HEK293 (cell line): Measurements from ENCODE around the gene HLA-DMA.
A peak's percentile ranks its signal among the peaks of the same experiment; 100 is the strongest.

Experiments used
- IKZF3 ChIP-seq: fragments of 450-650 bp; IDR thresholded peaks from 2 replicates; pipeline ENCODE4 v1.5.0; 2018; ENCODE audit warnings: missing biosample characterization, mild to moderate bottlenecking, missing genetic modification characterization, moderate library complexity
- INSM2 ChIP-seq: fragments of 450-650 bp; formaldehyde crosslinking; IDR thresholded peaks from 2 replicates; pipeline ENCODE4 v1.5.1; 2016; ENCODE audit warnings: missing biosample characterization, missing genetic modification characterization
- MZF1 ChIP-seq: fragments of 450-650 bp; formaldehyde crosslinking; IDR thresholded peaks from 2 replicates; pipeline ENCODE4 v1.5.1; 2017; ENCODE audit warnings: missing biosample characterization, missing genetic modification characterization, borderline replicate concordance
- PATZ1 ChIP-seq: fragments of 450-650 bp; formaldehyde crosslinking; IDR thresholded peaks from 2 replicates; pipeline ENCODE4 v1.5.1; 2016; ENCODE audit warnings: missing biosample characterization, missing genetic modification characterization
- PRDM1 ChIP-seq: fragments of 450-650 bp; formaldehyde crosslinking; IDR thresholded peaks from 2 replicates; pipeline ENCODE4; 2016; ENCODE audit warnings: missing biosample characterization, missing genetic modification characterization
- PRDM10 ChIP-seq: fragments of 450-650 bp; formaldehyde crosslinking; IDR thresholded peaks from 2 replicates; pipeline ENCODE4 v1.5.1; 2016; ENCODE audit warnings: missing biosample characterization, missing genetic modification characterization
- TRIM28 ChIP-seq: IDR thresholded peaks from 2 replicates; pipeline ENCODE4 v1.6.1; 2011; ENCODE audit warnings: low read length, control low read depth, borderline replicate concordance
- ZBTB10 ChIP-seq: fragments of 450-650 bp; formaldehyde crosslinking; IDR thresholded peaks from 2 replicates; pipeline ENCODE4 v1.5.1; 2016; ENCODE audit warnings: missing biosample characterization, missing genetic modification characterization
- ZBTB17 ChIP-seq: fragments of 450-650 bp; formaldehyde crosslinking; IDR thresholded peaks from 2 replicates; pipeline ENCODE4 v1.5.1; 2016; ENCODE audit warnings: missing biosample characterization, missing genetic modification characterization
- ZBTB44 ChIP-seq: fragments of 450-650 bp; IDR thresholded peaks from 2 replicates; pipeline ENCODE4 v1.5.1; 2018; ENCODE audit warnings: missing biosample characterization, mild to moderate bottlenecking, missing genetic modification characterization
- ZNF169 ChIP-seq: fragments of 450-650 bp; formaldehyde crosslinking; IDR thresholded peaks from 2 replicates; pipeline ENCODE4 v1.5.1; 2016; ENCODE audit warnings: missing biosample characterization, missing genetic modification characterization
- ZNF335 ChIP-seq: fragments of 450-650 bp; formaldehyde crosslinking; conservative IDR thresholded peaks from 2 replicates; pipeline ENCODE4 v1.5.1; 2016; ENCODE audit warnings: missing biosample characterization, missing genetic modification characterization
- ZNF449 ChIP-seq: fragments of 450-650 bp; formaldehyde crosslinking; IDR thresholded peaks from 2 replicates; pipeline ENCODE4 v1.5.1; 2017; ENCODE audit warnings: missing biosample characterization, mild to moderate bottlenecking, missing genetic modification characterization, moderate library complexity
- ZNF501 ChIP-seq: fragments of 450-650 bp; formaldehyde crosslinking; IDR thresholded peaks from 2 replicates; pipeline ENCODE4 v1.5.1; 2016; ENCODE audit warnings: missing biosample characterization, missing genetic modification characterization
- ZNF514 ChIP-seq: fragments of 450-650 bp; formaldehyde crosslinking; IDR thresholded peaks from 2 replicates; pipeline ENCODE4 v1.5.1; 2016; ENCODE audit warnings: missing biosample characterization, missing genetic modification characterization
- ZNF521 ChIP-seq: fragments of 450-650 bp; formaldehyde crosslinking; IDR thresholded peaks from 2 replicates; pipeline ENCODE4 v1.5.1; 2017; ENCODE audit warnings: missing biosample characterization, mild to moderate bottlenecking, missing genetic modification characterization
- ZNF544 ChIP-seq: fragments of 450-650 bp; formaldehyde crosslinking; IDR thresholded peaks from 2 replicates; pipeline ENCODE4 v1.5.0; 2017; ENCODE audit warnings: missing biosample characterization, missing genetic modification characterization
- ZNF571 ChIP-seq: fragments of 450-650 bp; formaldehyde crosslinking; IDR thresholded peaks from 2 replicates; pipeline ENCODE4 v1.5.0; 2017; ENCODE audit warnings: missing biosample characterization, missing genetic modification characterization
- ZNF596 ChIP-seq: fragments of 450-650 bp; IDR thresholded peaks from 2 replicates; pipeline ENCODE4 v1.5.0; 2018; ENCODE audit warnings: missing biosample characterization, mild to moderate bottlenecking, missing genetic modification characterization, moderate library complexity
- ZNF626 ChIP-seq: fragments of 450-650 bp; sonication (Bioruptor Pico); formaldehyde crosslinking; IDR thresholded peaks from 2 replicates; pipeline ENCODE4 v1.5.1; 2018; ENCODE audit warnings: missing biosample characterization, missing genetic modification characterization, inconsistent platforms
- ZNF654 ChIP-seq: fragments of 450-650 bp; formaldehyde crosslinking; IDR thresholded peaks from 2 replicates; pipeline ENCODE4 v1.5.1; 2016; ENCODE audit warnings: low read depth, missing biosample characterization, missing genetic modification characterization
- ZNF704 ChIP-seq: fragments of 450-650 bp; formaldehyde crosslinking; IDR thresholded peaks from 2 replicates; pipeline ENCODE4 v1.5.1; 2016; ENCODE audit warnings: missing biosample characterization, missing genetic modification characterization
- ZNF747 ChIP-seq: fragments of 450-650 bp; formaldehyde crosslinking; IDR thresholded peaks from 2 replicates; pipeline ENCODE4 v1.5.1; 2016; ENCODE audit warnings: missing biosample characterization, missing genetic modification characterization
- ZNF76 ChIP-seq: fragments of 450-650 bp; formaldehyde crosslinking; IDR thresholded peaks from 2 replicates; pipeline ENCODE4; 2016; ENCODE audit warnings: low read depth, missing biosample characterization, missing genetic modification characterization, borderline replicate concordance
- ZXDB ChIP-seq: fragments of 450-650 bp; formaldehyde crosslinking; IDR thresholded peaks from 2 replicates; pipeline ENCODE4 v1.5.1; 2016; ENCODE audit warnings: missing biosample characterization, missing genetic modification characterization

Gene HLA-DMA

DNA sequence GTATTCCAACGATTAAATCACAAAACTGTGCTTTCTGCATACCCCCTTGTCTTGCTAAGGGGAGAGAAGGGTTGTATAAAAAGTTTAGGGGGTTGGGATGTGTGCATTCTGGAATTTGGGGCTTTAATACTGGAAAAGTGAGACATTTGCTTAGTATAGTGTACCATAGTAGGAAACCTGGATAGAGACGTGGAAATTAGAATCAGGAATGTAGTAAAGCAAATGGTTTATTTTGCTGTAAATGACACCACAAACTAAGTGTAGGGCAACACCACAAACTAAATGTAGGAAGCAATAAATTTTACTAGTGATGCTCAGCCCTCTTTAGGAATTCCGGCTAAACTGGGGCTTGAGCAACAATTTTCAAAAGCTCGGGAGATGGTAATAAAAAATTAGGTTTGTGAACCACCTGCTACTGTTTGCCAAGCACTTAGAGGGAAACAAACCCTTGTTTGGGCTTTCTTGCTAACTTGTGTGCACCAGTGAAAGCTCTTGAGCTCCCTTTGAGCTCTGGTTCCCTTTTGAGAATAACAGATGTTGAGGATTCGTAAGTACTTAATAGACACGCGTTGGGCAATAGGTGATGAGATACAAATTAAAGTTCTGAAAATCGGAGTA is 29.3 kb upstream of the HLA-DMA start (continued):
- no peak; the same call in 1 of the 2 replicates for TF ChIP-seq PATZ1 (tag by site-specific recombination)
- no peak; the same call in none of the 2 replicates for TF ChIP-seq ZNF654 (tag by site-specific recombination)
- no peak for TF ChIP-seq ZNF747
- TF ChIP-seq PRDM1 (tag by site-specific recombination) = peak; percentile 88
- no peak for TF ChIP-seq ZXDB (tag by site-specific recombination)
- no peak for TF ChIP-seq ZBTB10 (tag by site-specific recombination)
- peak; percentile 67; the same call in 1 of the 2 replicates for TF ChIP-seq ZNF449 (tag by site-specific recombination)
- TF ChIP-seq ZNF544 (tag by site-specific recombination) = no peak
- no peak; the same call in 1 of the 2 replicates for TF ChIP-seq ZNF501
- TF ChIP-seq ZNF514 (tag by site-specific recombination) = no peak
- TF ChIP-seq INSM2 (tag by site-specific recombination) = peak; percentile 93
- no peak for TF ChIP-seq ZNF626 (tag by site-specific recombination)
- TF ChIP-seq ZNF571 (tag by site-specific recombination) = no peak
- TF ChIP-seq ZNF76 (tag by site-specific recombination) = no peak
- peak; percentile 48; the same call in 1 of the 2 replicates for TF ChIP-seq MZF1 (tag by site-specific recombination)
- no peak for TF ChIP-seq ZNF596 (tag by site-specific recombination)
- TF ChIP-seq ZNF704 = no peak
- no peak for TF ChIP-seq ZNF169 (tag by site-specific recombination)
- no peak for TF ChIP-seq ZNF521 (tag by site-specific recombination)
- peak; percentile 77; the same call in 1 of the 2 replicates for TF ChIP-seq TRIM28
- TF ChIP-seq ZNF335 = no peak
- peak; percentile 73; the same call in 1 of the 2 replicates for TF ChIP-seq ZBTB44 (tag by site-specific recombination)
- peak; percentile 91 for TF ChIP-seq IKZF3
- TF ChIP-seq PRDM10 = 0 out of 2 replicates have a peak, but pooled peaks have one; percentile 30
- peak; percentile 31; the same call in 1 of the 2 replicates for TF ChIP-seq ZBTB17 (tag by site-specific recombination)
